PC-9 (cell line): ENCODE measurements around the gene OTUD6A. TPM values are rescaled to one million over a fixed set of nuclear protein-coding genes. Genes with fewer than 3 reads are reported as not detected.

Source experiments
- BruUV-seq: library from RNA; stranded (reverse); fragments of 400-500 nt; replicated peaks from 2 replicates; lab custom pipeline; 2021; lab: Mats Ljungman, UMichigan
- CTCF ChIA-PET: fragments of 300-600 bp; sonication (Branson Sonifier 250); formaldehyde crosslinking; loops from one replicate; lab custom pipeline; 2022; ENCODE audit warnings: antibody characterized with exemption; lab: Charles Lee
- POLR2A ChIA-PET: fragments of 300-600 bp; sonication (Branson Sonifier 250); formaldehyde crosslinking; loops from one replicate; lab custom pipeline; 2022; ENCODE audit warnings: antibody characterized with exemption; ENCODE audit not compliant: unreplicated experiment; lab: Charles Lee
- DNase-seq, 2 experiments: peaks; one replicate each; pipeline versions ENCODE4 v3.0.0 to v3.0.0-alpha.2; 2015 to 2022; ENCODE audit warnings: mixed read lengths in 1 of 2
- H2AFZ ChIP-seq: fragments of 200-600 bp; sonication (generic); 2 replicates; pipeline ENCODE4 v1.8.1; 2017; ENCODE audit warnings: antibody characterized with exemption
- H3F3A ChIP-seq: fragments of 200-600 bp; sonication (generic); 2 replicates; pipeline ENCODE4 v1.8.1; 2017; ENCODE audit warnings: antibody characterized with exemption, mild to moderate bottlenecking, low read depth; ENCODE audit not compliant: insufficient read depth
- H3K27ac ChIP-seq: fragments of 200-600 bp; sonication (generic); 2 replicates; pipeline ENCODE4 v1.6.1; 2016; ENCODE audit warnings: mixed run types
- H3K27me3 ChIP-seq: fragments of 200-600 bp; sonication (generic); 2 replicates; pipeline ENCODE4 v1.6.1; 2016; ENCODE audit warnings: low read depth, mixed run types; ENCODE audit not compliant: insufficient read depth
- H3K36me3 ChIP-seq: fragments of 200-600 bp; sonication (generic); 2 replicates; pipeline ENCODE4 v1.6.1; 2016; ENCODE audit warnings: low read depth, mixed run types
- H3K4me1 ChIP-seq: fragments of 200-600 bp; sonication (generic); replicated peaks from 2 replicates; pipeline ENCODE4 v1.6.1; 2016; ENCODE audit warnings: mixed run types; ENCODE audit not compliant: insufficient read depth
- H3K4me2 ChIP-seq: fragments of 200-600 bp; sonication (generic); 2 replicates; pipeline ENCODE4 v1.6.1; 2017; ENCODE audit warnings: mixed run types
- H3K4me3 ChIP-seq: fragments of 200-600 bp; sonication (generic); 2 replicates; pipeline ENCODE4 v1.6.1; 2016; ENCODE audit warnings: mixed run types
- H3K79me2 ChIP-seq: fragments of 200-600 bp; sonication (generic); 2 replicates; pipeline ENCODE4 v1.6.1; 2017; ENCODE audit warnings: low read depth, mixed run types
- H3K9me2 ChIP-seq: fragments of 200-600 bp; sonication (generic); 2 replicates; pipeline ENCODE4 v1.8.1; 2017; ENCODE audit warnings: mild to moderate bottlenecking; ENCODE audit not compliant: insufficient read depth
- H3K9me3 ChIP-seq: fragments of 200-600 bp; sonication (generic); 2 replicates; pipeline ENCODE4 v1.8.1; 2016; ENCODE audit warnings: low read depth; ENCODE audit not compliant: insufficient read depth
- H4K20me1 ChIP-seq: fragments of 200-600 bp; sonication (generic); 2 replicates; pipeline ENCODE4 v1.8.1; 2017; ENCODE audit not compliant: insufficient read depth
- EZH2 ChIP-seq: fragments of 200-600 bp; sonication (generic); IDR thresholded peaks from 2 replicates; pipeline ENCODE4 v1.8.0; 2017; ENCODE audit warnings: antibody characterized with exemption, low read depth
- intact Hi-C: fragments of 100-400 bp; cut with micrococcal nuclease; formaldehyde crosslinking; loops from one replicate; pipeline ENCODE4 v1.10.0; 2022; ENCODE audit not compliant: unreplicated experiment
- total RNA-seq: library from RNA; stranded (reverse); gene quantifications from 2 replicates; pipeline ENCODE4 v1.2.3, GENCODE V29; 2021
- TF ChIP-seq, protein P1 (sequence below): fragments of 200-600 bp; sonication (generic); conservative IDR thresholded peaks from 2 replicates; pipeline ENCODE4 v1.6.1; 2017; ENCODE audit warnings: mixed run types, antibody characterized with exemption, mild to moderate bottlenecking, moderate library complexity

The OTUD6A gene
- total RNA-seq, 1 experiment from 2014 or later, result not detected

DNA sequence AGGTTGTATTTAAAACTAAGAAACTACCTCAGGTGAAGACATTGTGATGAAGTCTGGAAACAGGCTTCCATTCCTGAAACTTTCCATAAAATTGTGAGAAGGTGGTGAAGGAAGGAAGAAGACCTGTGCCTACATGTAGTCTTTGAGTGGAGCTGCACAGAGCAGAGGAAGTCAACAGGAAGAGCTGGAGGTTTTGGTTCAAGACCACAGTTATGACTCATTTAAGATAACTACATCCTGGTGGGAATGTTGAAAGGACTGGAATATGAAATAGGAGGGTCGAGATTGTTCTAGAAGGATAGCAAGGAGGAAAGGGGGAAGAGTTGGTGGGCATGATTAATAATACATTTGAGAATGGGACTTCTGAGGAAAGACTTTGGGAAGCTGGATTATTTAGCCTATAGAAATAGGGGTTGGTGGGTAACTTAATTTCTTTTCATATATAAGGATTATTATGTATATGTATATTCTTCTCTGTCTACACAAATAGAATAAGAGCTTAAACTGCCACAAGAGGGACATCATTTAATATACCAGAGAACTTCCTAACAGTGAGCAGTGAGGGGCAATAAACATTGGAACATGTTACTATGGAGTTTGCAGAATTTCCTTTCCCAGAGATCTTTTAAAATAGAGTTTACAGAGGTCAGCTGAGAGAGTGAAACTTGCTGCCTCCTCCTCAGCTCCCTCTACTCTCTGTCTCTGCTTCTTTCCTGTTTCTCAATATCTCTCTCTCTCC lies 36.0 kb upstream of the OTUD6A start:
- BruUV-seq, result no TSS peak
- no peaks in the 10 kb centered on the region for H4K20me1 ChIP-seq
- no peak overlapping the region for H2AFZ ChIP-seq
- ChIA-PET POLR2A (interaction anchor here (0.7 kb wide), 1 partner anchor 530 kb away, joined by 7 read pairs; no protein-coding TSS in a partner anchor), CTCF (no interaction called here)
- H3K4me3 ChIP-seq, result no peak overlapping the region
- no peaks in the 10 kb centered on the region for H3K36me3 ChIP-seq
- H3K27me3 ChIP-seq, result no peaks in the 10 kb centered on the region; the same call in 1 of the 2 replicates
- no peaks in the 10 kb centered on the region for H3K9me3 ChIP-seq
- no peak for DNase-seq
- H3K27ac ChIP-seq, result no peak overlapping the region
- H3K4me1 ChIP-seq, result no peaks in the 10 kb centered on the region
- TF ChIP-seq, protein P1, sequence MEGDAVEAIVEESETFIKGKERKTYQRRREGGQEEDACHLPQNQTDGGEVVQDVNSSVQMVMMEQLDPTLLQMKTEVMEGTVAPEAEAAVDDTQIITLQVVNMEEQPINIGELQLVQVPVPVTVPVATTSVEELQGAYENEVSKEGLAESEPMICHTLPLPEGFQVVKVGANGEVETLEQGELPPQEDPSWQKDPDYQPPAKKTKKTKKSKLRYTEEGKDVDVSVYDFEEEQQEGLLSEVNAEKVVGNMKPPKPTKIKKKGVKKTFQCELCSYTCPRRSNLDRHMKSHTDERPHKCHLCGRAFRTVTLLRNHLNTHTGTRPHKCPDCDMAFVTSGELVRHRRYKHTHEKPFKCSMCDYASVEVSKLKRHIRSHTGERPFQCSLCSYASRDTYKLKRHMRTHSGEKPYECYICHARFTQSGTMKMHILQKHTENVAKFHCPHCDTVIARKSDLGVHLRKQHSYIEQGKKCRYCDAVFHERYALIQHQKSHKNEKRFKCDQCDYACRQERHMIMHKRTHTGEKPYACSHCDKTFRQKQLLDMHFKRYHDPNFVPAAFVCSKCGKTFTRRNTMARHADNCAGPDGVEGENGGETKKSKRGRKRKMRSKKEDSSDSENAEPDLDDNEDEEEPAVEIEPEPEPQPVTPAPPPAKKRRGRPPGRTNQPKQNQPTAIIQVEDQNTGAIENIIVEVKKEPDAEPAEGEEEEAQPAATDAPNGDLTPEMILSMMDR, result no peak
- no peak for TF ChIP-seq EZH2
- no peaks in the 10 kb centered on the region for H3F3A ChIP-seq
- intact Hi-C loops, result no loop called here
- H3K79me2 ChIP-seq, result no peaks in the 10 kb centered on the region
- no peaks in the 10 kb centered on the region for H3K9me2 ChIP-seq
- no peak overlapping the region for H3K4me2 ChIP-seq

DNA sequence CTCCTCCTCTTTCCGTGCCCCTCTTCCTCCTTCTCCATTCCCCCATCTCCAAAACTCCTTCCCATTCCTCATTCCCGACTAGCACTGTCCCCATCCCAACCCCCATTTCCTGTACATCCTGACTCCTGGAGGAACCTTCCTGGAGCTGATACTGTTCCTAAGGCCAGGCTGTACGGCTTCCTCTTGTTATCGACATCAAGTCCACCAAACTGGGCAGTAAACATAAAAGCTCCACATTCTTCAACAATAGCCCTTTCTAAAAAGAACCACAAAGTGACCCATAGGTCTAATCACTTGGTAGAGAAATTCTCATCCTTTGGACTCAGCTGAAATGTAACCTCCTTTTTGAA lies 35.4 kb upstream of the OTUD6A start:
- POLR2A ChIA-PET, result interaction anchor here (0.7 kb wide), 1 partner anchor 531 kb away, joined by 7 read pairs; no protein-coding TSS in a partner anchor

DNA sequence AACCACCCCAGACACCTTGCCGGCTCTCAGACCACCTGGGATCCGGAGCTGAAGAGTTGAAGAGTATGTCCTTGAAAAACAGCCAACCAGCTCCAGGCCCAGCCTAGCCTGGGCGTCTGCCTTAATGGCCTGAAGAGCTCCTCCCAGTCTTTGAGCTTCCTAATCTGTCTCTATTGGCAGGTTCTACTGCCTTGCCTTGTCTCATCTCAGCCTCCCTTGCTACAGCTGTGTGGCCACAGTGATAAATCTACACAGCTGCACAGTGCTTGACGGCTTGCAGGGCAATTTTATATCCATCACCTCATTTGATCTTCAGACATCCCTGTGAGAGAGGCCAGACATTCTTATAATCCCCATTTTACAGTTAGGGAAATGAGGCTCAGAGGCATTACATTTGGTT lies 32.4 kb upstream of the OTUD6A start:
- H3K27ac ChIP-seq, result no peak overlapping the region
- TF ChIP-seq, protein P1, result no peak
- TF ChIP-seq EZH2, result no peak
- H3K9me2 ChIP-seq, result no peaks in the 10 kb centered on the region
- H3K9me3 ChIP-seq, result no peaks in the 10 kb centered on the region
- no TSS peak for BruUV-seq
- no peaks in the 10 kb centered on the region for H4K20me1 ChIP-seq
- H3K4me3 ChIP-seq, result no peak overlapping the region
- intact Hi-C loops, result loop anchor here (2.0 to 5.0 kb wide), 2 partner anchors 67 to 232 kb away; partner anchors contain the start of gene P2RY4
- H3F3A ChIP-seq, result no peaks in the 10 kb centered on the region
- no peaks in the 10 kb centered on the region; the same call in 1 of the 2 replicates for H3K27me3 ChIP-seq
- CTCF ChIA-PET, result interaction anchor here (0.5 kb wide), 1 partner anchor 242 kb away, joined by 3 read pairs; no protein-coding TSS in a partner anchor
- no peaks in the 10 kb centered on the region for H3K4me1 ChIP-seq
- no peaks in the 10 kb centered on the region for H3K36me3 ChIP-seq
- no peak for DNase-seq
- POLR2A ChIA-PET, result no interaction called here
- no peak overlapping the region for H3K4me2 ChIP-seq
- H2AFZ ChIP-seq, result no peak overlapping the region
- H3K79me2 ChIP-seq, result no peaks in the 10 kb centered on the region

More for the DNA sequence above, 35.4 kb upstream of the OTUD6A start:
- Histone ChIP-seq H3K4me2 (no peak overlapping the region), H2AFZ (no peak overlapping the region), H3K79me2 (no peaks in the 10 kb centered on the region), H4K20me1 (no peaks in the 10 kb centered on the region), H3K27me3 (no peaks in the 10 kb centered on the region; the same call in 1 of the 2 replicates), H3K36me3 (no peaks in the 10 kb centered on the region), H3K27ac (no peak overlapping the region), H3K9me3 (no peaks in the 10 kb centered on the region), H3K9me2 (no peaks in the 10 kb centered on the region), H3K4me1 (no peaks in the 10 kb centered on the region), H3F3A (no peaks in the 10 kb centered on the region), H3K4me3 (no peak overlapping the region)
- TF ChIP-seq, protein P1, result no peak
- TF ChIP-seq EZH2, result no peak
- intact Hi-C loops, result no loop called here
- no TSS peak for BruUV-seq
- CTCF ChIA-PET, result no interaction called here
- no peak for DNase-seq
